Stimulated activated naive CD8-positive, alpha-beta T cell treated with anti-CD3 and anti-CD28 coated beads, Interleukin-15, Interleukin-2, amounts not matched to agents 100 ng/mL and 50 ng/mL, for 24 hours (primary cell): ENCODE results near the gene MRGPRX3.

Source experiments
- H3K27ac Mint-ChIP-seq: one replicate; pipeline ENCODE4 v1.8.0; 2021; ENCODE audit warnings: mild to moderate bottlenecking, mixed read lengths
- H3K27me3 Mint-ChIP-seq: one replicate; pipeline ENCODE4 v1.8.0; 2021; ENCODE audit warnings: mixed read lengths
- H3K36me3 Mint-ChIP-seq: one replicate; pipeline ENCODE4 v1.8.0; 2021; ENCODE audit warnings: low read depth, mixed read lengths
- H3K4me1 Mint-ChIP-seq: one replicate; pipeline ENCODE4 v1.8.0; 2021; ENCODE audit warnings: low read depth, mixed read lengths
- H3K4me3 Mint-ChIP-seq: one replicate; pipeline ENCODE4 v1.8.0; 2021; ENCODE audit warnings: mild to moderate bottlenecking, mixed read lengths
- H3K9me3 Mint-ChIP-seq: one replicate; pipeline ENCODE4 v1.8.0; 2021; ENCODE audit warnings: mixed read lengths

The MRGPRX3 gene

GRCh38 chr11:18135308-18135707 lies 2.9 kb downstream of the MRGPRX3 start:
- Mint-ChIP-seq H3K9me3 (no peaks in the 10 kb centered on the region), H3K27ac (no peak overlapping the region), H3K4me3 (no peak overlapping the region), H3K27me3 (peaks cover 33% of the 10 kb centered on the region), H3K36me3 (no peaks in the 10 kb centered on the region), H3K4me1 (no peaks in the 10 kb centered on the region)

- H3K9me3 Mint-ChIP-seq: no peaks in the 10 kb centered on the region
- H3K36me3 Mint-ChIP-seq: no peaks in the 10 kb centered on the region
- no peak overlapping the region for H3K27ac Mint-ChIP-seq
- no peaks in the 10 kb centered on the region for H3K4me1 Mint-ChIP-seq
- peaks cover 33% of the 10 kb centered on the region for H3K27me3 Mint-ChIP-seq
- H3K4me3 Mint-ChIP-seq: no peak overlapping the region
These were observed 4.9 kb downstream of the MRGPRX3 start for GRCh38 chr11:18137186-18137800.

- Mint-ChIP-seq H3K9me3 (no peaks in the 10 kb centered on the region), H3K4me1 (no peaks in the 10 kb centered on the region), H3K27ac (no peak overlapping the region), H3K36me3 (no peaks in the 10 kb centered on the region), H3K4me3 (no peak overlapping the region), H3K27me3 (peaks cover 33% of the 10 kb centered on the region)
These were observed 7.8 kb downstream of the MRGPRX3 start for GRCh38 chr11:18140145-18140544.

DNA sequence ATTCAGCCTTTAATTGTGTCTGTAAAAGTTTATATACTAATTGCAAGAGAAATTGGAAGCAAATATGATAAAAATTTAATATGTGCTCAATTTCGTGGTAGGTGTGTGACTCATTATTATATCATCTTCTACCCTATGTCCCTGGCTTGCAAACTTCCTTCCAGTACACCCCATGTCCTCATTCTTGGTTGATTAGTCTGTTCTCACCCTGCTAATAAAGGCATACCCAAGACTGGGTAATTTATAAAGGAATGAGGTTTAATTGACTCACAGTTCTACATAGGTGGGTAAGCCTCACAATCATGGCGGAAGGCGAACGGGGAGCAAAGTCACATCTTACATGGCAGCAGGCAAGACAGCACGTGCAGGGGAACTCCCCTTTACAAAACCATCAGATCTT lies 11.9 kb downstream of the MRGPRX3 start:
- Mint-ChIP-seq H3K4me1 (peaks cover 5% of the 10 kb centered on the region), H3K36me3 (no peaks in the 10 kb centered on the region), H3K27ac (no peak overlapping the region), H3K27me3 (peaks cover 40% of the 10 kb centered on the region), H3K9me3 (no peaks in the 10 kb centered on the region), H3K4me3 (no peak overlapping the region)

DNA sequence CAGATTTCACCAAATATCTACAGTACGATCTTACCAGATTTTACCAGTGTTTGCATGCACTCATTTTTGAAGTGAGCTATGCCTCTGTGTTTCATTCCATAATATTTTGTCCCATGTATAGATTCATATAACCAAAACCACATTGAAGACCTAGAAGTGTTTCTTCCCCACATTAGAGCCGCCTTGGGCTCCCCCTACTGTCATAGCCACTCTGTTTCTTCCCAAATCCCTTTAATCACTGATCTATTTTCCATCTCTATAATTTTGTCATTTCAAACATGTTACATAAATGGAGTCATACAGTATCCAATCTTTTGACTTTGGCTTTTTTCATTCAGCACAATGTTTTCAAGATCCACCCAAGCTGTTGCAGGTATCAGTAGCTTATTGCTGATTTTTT lies 12.7 kb downstream of the MRGPRX3 start:
- peaks cover 5% of the 10 kb centered on the region for H3K4me1 Mint-ChIP-seq
- H3K36me3 Mint-ChIP-seq: no peaks in the 10 kb centered on the region
- H3K27me3 Mint-ChIP-seq: peaks cover 42% of the 10 kb centered on the region
- no peak overlapping the region for H3K27ac Mint-ChIP-seq
- H3K4me3 Mint-ChIP-seq: no peak overlapping the region
- no peaks in the 10 kb centered on the region for H3K9me3 Mint-ChIP-seq

DNA sequence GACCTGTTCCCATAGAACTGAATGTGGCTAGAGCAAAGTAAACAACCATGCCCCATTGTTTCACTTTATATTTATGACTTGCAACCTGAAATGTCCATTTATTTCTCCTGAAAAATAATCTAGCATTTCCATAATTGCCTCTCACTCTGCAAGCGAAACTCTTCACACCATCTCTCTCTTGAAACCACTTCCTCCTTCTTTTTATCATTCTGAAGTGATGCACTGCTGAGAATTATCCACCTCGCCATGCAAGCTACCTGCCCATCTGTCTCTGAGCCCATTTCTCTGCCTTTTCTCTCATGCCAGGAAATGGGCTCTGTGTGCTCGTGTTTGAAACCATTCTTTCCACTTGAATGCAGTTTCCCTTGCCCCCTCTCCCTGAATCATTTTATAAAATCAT lies 13.5 kb downstream of the MRGPRX3 start:
- H3K4me3 Mint-ChIP-seq: no peak overlapping the region
- H3K27me3 Mint-ChIP-seq: peaks cover 41% of the 10 kb centered on the region
- H3K36me3 Mint-ChIP-seq: no peaks in the 10 kb centered on the region

GRCh38 chr11:18151581-18151980 lies 19.2 kb downstream of the MRGPRX3 start:
- Mint-ChIP-seq H3K27ac (no peak overlapping the region), H3K27me3 (peaks cover 27% of the 10 kb centered on the region), H3K4me1 (no peaks in the 10 kb centered on the region), H3K36me3 (no peaks in the 10 kb centered on the region), H3K9me3 (peaks cover 2% of the 10 kb centered on the region), H3K4me3 (no peak overlapping the region)

More for the DNA sequence above, 13.5 kb downstream of the MRGPRX3 start:
- peaks cover 5% of the 10 kb centered on the region for H3K4me1 Mint-ChIP-seq
- H3K27ac Mint-ChIP-seq: no peak overlapping the region
- H3K9me3 Mint-ChIP-seq: no peaks in the 10 kb centered on the region

DNA sequence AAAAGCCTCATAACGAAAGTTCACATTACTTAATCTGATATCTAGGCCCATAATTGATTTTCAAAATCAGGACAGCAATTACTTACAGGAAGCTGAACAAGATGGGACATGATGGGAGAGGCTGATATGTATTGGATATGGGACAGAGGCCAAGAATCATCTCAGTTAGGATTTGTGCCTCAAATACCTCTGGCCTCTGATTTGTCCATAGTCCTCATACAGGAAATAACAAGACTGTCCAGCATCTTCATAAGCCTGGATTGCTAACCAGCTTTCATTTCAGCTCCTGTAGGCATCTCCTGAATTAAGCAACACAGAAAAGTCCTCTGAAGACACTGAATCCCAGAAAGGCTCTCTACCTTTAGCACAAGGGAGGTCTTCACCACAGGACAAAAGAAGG lies 36.0 kb downstream of the MRGPRX3 start:
- H3K27me3 Mint-ChIP-seq: peaks cover 40% of the 10 kb centered on the region

DNA sequence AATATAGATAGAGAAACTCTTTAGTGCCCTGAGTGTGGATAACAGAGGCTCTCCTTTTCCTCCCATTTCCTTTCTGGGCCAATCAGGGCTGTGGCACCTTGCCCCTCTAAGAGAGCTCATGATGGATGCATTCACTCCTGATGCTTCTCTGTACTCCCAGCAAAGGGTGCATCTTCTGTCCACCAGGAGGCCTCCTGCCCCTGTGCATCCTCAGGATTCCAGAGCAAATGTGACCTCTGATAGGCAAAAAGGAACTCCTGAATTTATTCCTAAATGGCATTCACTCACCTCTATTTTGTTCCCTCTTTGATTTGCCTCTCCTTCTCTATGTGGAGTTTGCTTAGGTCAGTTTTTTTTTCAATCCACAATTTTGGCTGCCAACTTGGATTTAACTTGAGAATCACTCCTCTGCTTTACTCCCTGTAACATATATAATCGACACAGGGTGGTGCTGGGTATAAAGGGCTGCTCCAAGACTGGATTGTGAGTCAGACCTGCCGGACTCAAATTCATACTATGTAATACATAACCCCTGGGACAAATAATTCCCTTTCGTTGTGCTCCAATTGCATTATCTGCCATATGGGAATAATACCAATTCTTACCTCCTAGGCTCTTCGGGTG lies 39.1 kb downstream of the MRGPRX3 start:
- H3K36me3 Mint-ChIP-seq: no peaks in the 10 kb centered on the region
- no peak overlapping the region for H3K27ac Mint-ChIP-seq
- no peaks in the 10 kb centered on the region for H3K9me3 Mint-ChIP-seq
- H3K27me3 Mint-ChIP-seq: peaks cover 43% of the 10 kb centered on the region
- no peak overlapping the region for H3K4me3 Mint-ChIP-seq
- no peaks in the 10 kb centered on the region for H3K4me1 Mint-ChIP-seq

More for the DNA sequence above, 36.0 kb downstream of the MRGPRX3 start:
- H3K4me3 Mint-ChIP-seq: no peak overlapping the region
- no peaks in the 10 kb centered on the region for H3K4me1 Mint-ChIP-seq
- H3K9me3 Mint-ChIP-seq: no peaks in the 10 kb centered on the region
- no peaks in the 10 kb centered on the region for H3K36me3 Mint-ChIP-seq
- no peak overlapping the region for H3K27ac Mint-ChIP-seq

- Mint-ChIP-seq H3K9me3 (no peaks in the 10 kb centered on the region), H3K27ac (no peak within 1 kb of the TSS), H3K36me3 (no peaks in the 10 kb centered on the region), H3K27me3 (peaks cover 41% of the 10 kb centered on the region), H3K4me1 (no peaks in the 10 kb centered on the region), H3K4me3 (no peak within 1 kb of the TSS)
These were observed 40.3 kb downstream of the MRGPRX3 start, which contains the start of gene MRGPRX4 for GRCh38 chr11:18172666-18173065. MRGPRX4 (plus strand) TSS chr11:18172837; CDS start chr11:18173257, 420 bp downstream.

GRCh38 chr11:18173225-18173866 lies 41.0 kb downstream of the MRGPRX3 start:
- H3K4me3 Mint-ChIP-seq: no peak overlapping the region
- peaks cover 46% of the 10 kb centered on the region for H3K27me3 Mint-ChIP-seq
- H3K9me3 Mint-ChIP-seq: no peaks in the 10 kb centered on the region
- no peak overlapping the region for H3K27ac Mint-ChIP-seq
- no peaks in the 10 kb centered on the region for H3K4me1 Mint-ChIP-seq
- H3K36me3 Mint-ChIP-seq: no peaks in the 10 kb centered on the region
